M059J (cell line): Measurements from ENCODE around the gene ZNF319. TPM values are rescaled to one million over a fixed set of nuclear protein-coding genes. Genes with fewer than 3 reads are reported as not detected.

Experiments
- DNase-seq: peaks from one replicate; pipeline ENCODE4 v3.0.0-alpha.2; 2012; ENCODE audit warnings: low read depth
- total RNA-seq: library from RNA; depleted of rRNA; stranded (reverse); fragments of >200 nt; shearing (Covaris generic); gene quantifications from 2 replicates; pipeline ENCODE4 v1.2.3, GENCODE V29; 2014; rRNA removed

ZNF319 gene
- total RNA-seq = 4.2 and 4.5 TPM in 2 replicates

DNA sequence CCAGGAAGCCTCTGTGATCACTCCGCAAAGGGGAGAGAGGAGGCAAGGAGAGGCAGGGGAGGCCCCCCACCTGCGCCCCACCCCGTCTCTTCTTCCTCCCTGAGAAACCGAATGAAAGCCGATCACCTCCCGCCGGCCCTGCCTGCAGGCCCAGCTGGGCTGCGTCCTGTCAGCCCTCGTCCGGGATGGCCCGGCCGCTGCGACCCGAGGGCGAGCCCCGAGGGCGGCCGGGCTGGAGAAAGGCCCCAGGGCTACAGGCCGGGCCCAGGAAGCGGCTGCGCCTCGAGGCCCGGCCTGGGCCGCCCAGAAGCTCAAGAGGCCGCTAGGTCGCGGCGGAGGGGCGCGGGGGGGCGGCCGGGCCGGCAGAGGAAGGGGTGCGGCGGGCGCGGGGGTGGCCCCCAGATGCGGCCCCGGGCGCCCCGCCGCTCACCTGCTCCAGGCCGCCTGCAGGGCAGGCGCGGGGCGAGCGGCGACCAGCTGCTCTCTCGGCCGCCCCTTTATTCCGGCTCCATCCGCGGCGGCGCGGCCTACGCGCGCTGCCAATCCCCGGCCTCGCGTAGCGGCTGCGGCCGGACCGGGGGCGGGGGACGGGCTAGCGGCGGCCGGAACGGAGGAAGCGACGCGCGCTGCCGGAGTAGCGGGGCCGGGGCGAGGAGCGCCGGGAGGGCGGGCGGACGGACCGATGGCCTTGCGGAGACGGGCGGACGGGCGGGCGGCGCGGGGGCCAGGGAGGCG lies at the start of gene ZNF319:
ZNF319 (minus strand) TSS at position 702 of the 735 bp plus-strand sequence. CDS start 2,407 bp downstream, outside the sequence.
- DNase-seq = peak; percentile 20

- DNase-seq = no peak
Observed at GRCh38 chr16:58049232-58050185, 49.0 kb upstream of the ZNF319 start.

DNA sequence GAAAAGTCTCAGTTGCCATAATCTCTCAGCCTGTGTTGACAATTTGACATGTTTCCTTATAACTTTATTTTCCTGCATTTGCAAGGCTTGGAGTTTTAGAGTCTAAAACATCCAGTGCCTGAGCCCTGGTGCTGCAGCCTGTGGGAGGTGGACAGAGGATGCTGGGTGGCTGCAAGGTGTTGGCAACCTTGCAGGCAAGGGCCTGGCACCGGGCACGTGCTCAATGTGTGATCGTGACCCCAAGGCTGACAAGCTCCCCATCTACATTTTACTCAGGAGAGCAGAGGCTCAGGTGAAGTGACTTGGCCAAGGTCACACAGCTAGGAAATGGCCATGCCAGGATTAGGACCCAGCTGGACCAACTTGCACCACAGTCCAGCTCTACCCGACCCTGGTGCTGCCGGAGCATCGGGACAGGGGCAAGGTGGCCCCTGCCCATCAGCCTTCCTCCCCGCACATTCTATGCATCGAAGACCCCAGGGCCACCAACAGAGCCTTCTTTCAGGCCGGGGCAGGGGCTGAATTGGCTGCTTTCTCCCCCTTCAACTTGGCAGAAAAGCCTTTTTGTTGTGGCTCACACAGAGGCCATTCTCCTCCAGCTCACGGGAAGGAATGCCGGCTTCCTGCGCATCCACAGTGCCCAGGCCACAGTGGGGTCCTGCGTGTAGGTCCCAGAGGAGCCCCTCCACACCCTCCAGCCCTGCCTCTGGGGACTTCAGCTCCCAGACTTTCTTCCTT lies 48.2 kb upstream of the ZNF319 start:
- no peak for DNase-seq

- no peak for DNase-seq
Observed at GRCh38 chr16:58047557-58048348, 47.3 kb upstream of the ZNF319 start.

DNA sequence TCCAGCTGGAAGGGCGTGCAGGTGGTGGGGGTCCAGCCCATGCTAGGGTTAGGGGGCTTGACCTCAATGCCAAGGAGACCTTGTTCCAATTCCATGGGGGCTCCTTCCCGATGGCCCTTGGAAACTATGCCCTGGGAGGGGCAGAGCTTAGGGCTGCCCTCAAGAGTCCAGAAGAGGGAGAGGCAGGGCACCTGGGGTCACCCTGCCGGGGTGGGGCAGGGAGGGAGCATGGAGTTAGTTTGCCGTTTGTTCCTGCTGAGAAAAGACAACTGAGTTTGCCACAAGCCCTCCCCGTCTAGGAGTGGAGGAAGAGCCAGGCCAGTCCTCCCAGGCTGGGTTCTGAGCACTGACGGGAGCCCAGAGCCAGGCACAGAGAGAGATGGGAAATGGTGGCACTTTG lies 46.5 kb upstream of the ZNF319 start:
- DNase-seq = no peak

DNA sequence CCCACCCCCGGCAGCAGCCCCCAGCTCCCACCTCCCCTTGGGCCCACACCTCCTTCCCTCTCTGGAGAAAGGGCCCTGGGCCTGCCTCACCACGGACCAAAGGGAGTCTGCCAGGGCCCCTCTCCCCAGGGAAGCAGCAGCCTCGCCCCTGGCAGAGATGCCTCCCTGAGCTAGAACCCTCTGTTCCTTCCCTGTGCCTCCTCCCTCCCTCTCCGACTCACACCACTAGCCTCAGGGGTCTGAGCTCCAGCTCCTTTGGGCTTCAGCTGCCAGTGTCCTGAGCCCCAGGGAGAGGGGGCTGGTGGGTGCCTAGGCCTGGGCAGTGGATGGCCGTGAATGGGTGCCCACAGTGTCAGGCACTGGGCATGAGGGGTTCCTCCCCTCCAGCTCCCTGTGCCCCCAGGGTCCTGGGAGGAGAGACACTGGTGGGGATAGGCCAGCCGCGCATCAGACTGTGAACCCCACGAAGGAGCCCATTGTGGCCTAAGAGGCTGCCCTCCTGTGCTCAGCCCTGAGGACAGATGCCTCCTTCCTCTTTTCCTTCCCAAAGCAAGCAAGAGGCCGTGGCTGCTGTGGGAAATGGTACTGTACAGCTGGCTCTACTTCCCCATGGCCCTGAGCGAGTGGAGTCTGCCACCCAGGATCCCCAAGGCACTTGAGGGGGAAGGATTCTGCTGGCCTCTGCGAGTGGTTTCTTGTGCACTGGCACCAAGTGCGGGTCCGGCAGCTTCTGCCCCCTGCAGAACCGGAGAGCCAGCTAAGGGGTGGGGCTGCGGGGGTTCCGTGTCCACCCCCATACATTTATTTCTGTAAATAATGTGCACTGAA lies 45.8 kb upstream of the ZNF319 start:
- DNase-seq = no peak

GRCh38 chr16:58045096-58045495 lies 44.6 kb upstream of the ZNF319 start:
- DNase-seq = no peak

DNA sequence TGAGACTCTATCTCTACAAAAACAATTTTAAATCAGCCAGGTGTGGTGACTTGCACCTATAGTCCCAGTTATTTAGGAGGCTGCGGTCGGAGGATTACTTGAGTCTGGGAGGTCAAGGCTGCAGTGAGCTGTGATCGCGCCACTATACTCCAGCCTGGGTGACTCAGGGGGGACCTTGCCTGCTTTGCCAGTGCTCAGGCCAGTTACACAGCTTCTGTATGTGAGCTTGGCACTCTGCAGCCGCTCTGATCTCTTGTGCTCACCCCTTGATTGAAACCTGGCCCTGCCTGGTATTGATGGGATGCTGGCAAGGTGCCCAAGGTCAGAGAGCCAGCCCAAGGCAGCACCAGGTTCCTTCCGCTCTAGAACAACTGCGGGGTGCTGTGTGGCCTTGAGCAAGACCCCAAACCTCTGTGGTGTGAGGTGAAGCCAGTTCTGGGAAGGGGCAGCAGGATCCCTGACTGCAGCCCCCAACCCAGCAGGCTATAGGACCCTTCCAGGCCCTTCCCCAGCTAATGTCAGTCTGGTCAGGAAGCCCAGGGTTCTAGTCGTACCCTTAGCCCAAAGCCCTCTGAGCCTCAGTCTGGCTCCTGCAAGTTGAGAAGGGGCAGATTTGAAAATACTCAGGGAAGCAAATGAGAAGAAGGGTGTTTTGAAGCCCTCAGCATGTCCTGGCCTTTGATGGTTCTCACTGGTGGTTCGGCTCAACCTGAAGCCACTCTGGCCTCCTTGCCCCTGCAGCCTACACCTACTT lies 44.0 kb upstream of the ZNF319 start:
- no peak for DNase-seq

DNA sequence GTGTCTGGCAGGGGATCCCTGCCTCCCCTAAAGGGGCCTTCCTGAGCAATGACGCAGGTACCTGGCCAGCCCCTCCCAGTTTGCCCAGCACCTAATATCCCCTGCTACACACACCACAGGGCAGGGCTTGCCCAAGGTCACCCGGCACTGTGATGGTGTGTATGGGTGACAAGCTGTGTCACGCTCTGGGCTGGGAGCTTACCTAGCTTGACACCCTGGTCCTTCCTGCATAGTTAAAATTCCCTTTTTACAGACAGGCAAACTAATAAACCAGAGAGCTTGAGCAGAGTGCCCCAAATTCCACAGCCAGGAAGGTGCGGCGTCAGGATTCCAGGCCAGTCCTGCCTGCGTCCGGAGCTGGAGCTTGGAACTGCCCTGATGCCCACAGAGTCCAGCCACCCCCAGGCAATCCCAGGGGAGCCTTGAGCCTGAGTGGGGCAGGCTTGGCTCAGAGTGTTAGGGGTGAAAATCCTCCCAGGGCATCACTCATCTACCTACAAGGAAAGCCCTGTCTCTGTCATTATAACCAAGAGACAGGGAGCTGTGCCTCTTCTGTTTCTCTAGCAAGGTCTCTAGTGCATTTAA lies 43.2 kb upstream of the ZNF319 start:
- no peak for DNase-seq

GRCh38 chr16:58042886-58043515 lies 42.5 kb upstream of the ZNF319 start:
- no peak for DNase-seq

DNA sequence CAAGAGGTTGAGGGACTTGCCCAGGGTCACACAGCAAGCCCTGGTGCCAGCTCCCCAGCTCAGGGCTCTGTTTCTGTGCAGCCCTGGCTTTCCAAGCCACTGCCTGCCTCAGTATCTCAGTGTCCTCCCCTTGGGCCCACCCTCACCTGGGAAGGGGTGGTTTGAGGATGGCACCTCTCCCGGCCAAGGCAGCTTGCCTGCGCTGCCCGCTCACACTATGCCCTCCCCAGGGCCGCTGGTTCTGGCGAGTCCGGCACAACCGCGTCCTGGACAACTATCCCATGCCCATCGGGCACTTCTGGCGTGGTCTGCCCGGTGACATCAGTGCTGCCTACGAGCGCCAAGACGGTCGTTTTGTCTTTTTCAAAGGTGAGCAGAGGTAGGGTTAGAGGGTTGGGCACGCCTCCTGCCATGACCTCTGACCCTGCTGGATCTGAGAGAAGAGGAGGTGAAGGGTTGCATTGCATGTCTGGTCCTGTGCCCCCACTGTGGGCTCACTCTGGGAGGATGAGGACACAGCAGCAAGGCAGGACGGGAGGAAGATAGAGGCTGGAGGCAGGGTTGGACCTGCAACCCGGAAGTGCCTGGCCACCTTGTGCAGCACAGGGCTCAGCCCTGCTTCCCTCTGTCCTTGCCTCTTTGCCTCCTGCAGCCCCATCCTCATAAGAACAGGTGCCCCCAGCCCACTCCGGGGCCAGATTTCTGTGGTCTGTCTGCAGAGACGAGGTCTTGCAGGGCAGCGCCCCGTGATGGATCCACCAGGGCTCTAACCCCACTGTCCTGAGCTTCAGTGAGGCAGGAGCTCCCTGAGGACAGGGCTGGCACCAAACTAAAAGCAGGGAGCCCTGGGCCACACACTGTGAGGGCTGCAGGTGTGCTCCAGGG lies 41.8 kb upstream of the ZNF319 start:
- no peak for DNase-seq

- DNase-seq = no peak
Observed at GRCh38 chr16:58041628-58041955, 41.1 kb upstream of the ZNF319 start.

GRCh38 chr16:58040945-58041627 lies 40.6 kb upstream of the ZNF319 start:
- no peak for DNase-seq

- no peak for DNase-seq
Observed at GRCh38 chr16:58040496-58040846, 40.0 kb upstream of the ZNF319 start.

DNA sequence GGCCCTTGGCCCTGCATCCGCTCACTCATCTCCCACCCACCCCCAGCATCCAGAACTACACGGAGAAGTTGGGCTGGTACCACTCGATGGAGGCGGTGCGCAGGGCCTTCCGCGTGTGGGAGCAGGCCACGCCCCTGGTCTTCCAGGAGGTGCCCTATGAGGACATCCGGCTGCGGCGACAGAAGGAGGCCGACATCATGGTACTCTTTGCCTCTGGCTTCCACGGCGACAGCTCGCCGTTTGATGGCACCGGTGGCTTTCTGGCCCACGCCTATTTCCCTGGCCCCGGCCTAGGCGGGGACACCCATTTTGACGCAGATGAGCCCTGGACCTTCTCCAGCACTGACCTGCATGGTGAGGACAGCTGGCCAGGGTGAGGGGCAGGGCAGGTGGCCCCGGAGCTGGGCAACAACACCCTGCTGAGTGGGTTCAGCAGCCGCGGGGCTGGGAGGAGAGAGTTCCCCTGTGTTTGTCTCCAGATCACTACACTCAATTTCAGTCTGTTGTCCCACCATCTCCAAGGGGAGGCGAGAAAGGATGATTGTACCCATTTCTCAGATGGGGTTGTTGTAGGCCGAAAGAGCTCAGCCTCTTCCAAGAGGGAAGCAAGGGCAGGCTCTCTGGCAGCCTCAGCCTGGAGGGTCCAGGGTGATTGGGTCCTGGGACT lies 39.5 kb upstream of the ZNF319 start:
- no peak for DNase-seq

- DNase-seq = no peak
Observed at GRCh38 chr16:58038219-58038641, 37.8 kb upstream of the ZNF319 start.
